CD14-positive monocyte (primary cell): Measurements from ENCODE around the gene PIEZO2. TPM values are rescaled to one million over a fixed set of nuclear protein-coding genes. Genes with fewer than 3 reads are reported as not detected.

ENCODE experiments used
- DNase-seq, 3 donors: peaks; one replicate each; pipeline ENCODE4 v3.0.0-alpha.2; 2011 to 2022
- H2AFZ ChIP-seq: 2 replicates; pipeline ENCODE4 v1.6.0; 2012; ENCODE audit warnings: mild to moderate bottlenecking, low read depth, low read length, inconsistent platforms; ENCODE audit not compliant: insufficient read depth, poor library complexity, severe bottlenecking
- H3K27ac ChIP-seq, 2 donors: 1 replicate in 1 of 2; 2 replicates in 1 of 2; pipeline ENCODE4 v1.5.1; 2012 to 2013; ENCODE audit warnings: low read length in 2 of 2, control low read depth in 1 of 2, inconsistent platforms in 1 of 2, low read depth in 1 of 2, mild to moderate bottlenecking in 1 of 2
- H3K27me3 ChIP-seq, 2 donors: one replicate each; pipeline versions ENCODE4 v1.6.0 to v1.6.1; 2011 to 2013; ENCODE audit warnings: low read length in 2 of 2; ENCODE audit not compliant: control insufficient read depth in 2 of 2, insufficient read depth in 2 of 2
- H3K36me3 ChIP-seq, 2 donors: replicated peaks in 1 of 2; 1 replicate in 1 of 2; 2 replicates in 1 of 2; pipeline versions ENCODE4 v1.5.1 to v1.6.1; 2012 to 2013; ENCODE audit warnings: low read length in 2 of 2, control low read depth in 1 of 2, inconsistent platforms in 1 of 2, mild to moderate bottlenecking in 1 of 2; ENCODE audit not compliant: insufficient read depth in 2 of 2, control insufficient read depth in 1 of 2
- H3K4me1 ChIP-seq, 2 donors: 1 replicate in 1 of 2; 2 replicates in 1 of 2; pipeline versions ENCODE4 v1.5.1 to v1.6.1; 2012 to 2013; ENCODE audit warnings: low read length in 2 of 2, control low read depth in 1 of 2, inconsistent platforms in 1 of 2, mild to moderate bottlenecking in 1 of 2, moderate library complexity in 1 of 2; ENCODE audit not compliant: insufficient read depth in 2 of 2, control insufficient read depth in 1 of 2
- H3K4me2 ChIP-seq: replicated peaks from 2 replicates; pipeline ENCODE3; 2012; ENCODE audit warnings: low read length, moderate library complexity, mild to moderate bottlenecking; ENCODE audit not compliant: poor library complexity, severe bottlenecking; ENCODE audit errors: extremely low read depth
- H3K4me3 ChIP-seq, 3 experiments: fragments of 200-600 bp in 1 of 3; sonication (generic) in 1 of 3; replicated peaks in 1 of 3; 1 replicate in 2 of 3; 2 replicates in 1 of 3; pipeline ENCODE4 v1.5.1; 2011 to 2013; ENCODE audit warnings: low read length in 3 of 3, mild to moderate bottlenecking in 3 of 3, control low read depth in 2 of 3, low read depth in 2 of 3, inconsistent platforms in 1 of 3, moderate library complexity in 1 of 3
- H3K79me2 ChIP-seq: 2 replicates; pipeline ENCODE4 v1.6.0; 2012; ENCODE audit warnings: mild to moderate bottlenecking, control low read depth, inconsistent platforms, low read length, moderate library complexity; ENCODE audit not compliant: insufficient read depth
- H3K9ac ChIP-seq: 2 replicates; pipeline ENCODE4 v1.6.0; 2017; ENCODE audit warnings: low read length, mild to moderate bottlenecking; ENCODE audit not compliant: insufficient read depth, poor library complexity, severe bottlenecking
- H3K9me3 ChIP-seq, 2 donors: replicated peaks in 1 of 2; 1 replicate in 1 of 2; 2 replicates in 1 of 2; pipeline versions ENCODE4 v1.5.1 to v1.6.1; 2012 to 2013; ENCODE audit warnings: low read length in 2 of 2, control low read depth in 1 of 2; ENCODE audit not compliant: control insufficient read depth in 1 of 2, insufficient read depth in 1 of 2
- H4K20me1 ChIP-seq: 2 replicates; pipeline ENCODE4 v1.6.0; 2012; ENCODE audit warnings: mild to moderate bottlenecking, low read length, control low read depth, moderate library complexity; ENCODE audit not compliant: insufficient read depth
- H3K27ac Mint-ChIP-seq, 7 donors: one replicate each; pipeline ENCODE4 v1.8.0; 2020; ENCODE audit warnings: mild to moderate bottlenecking in 7 of 7, mixed read lengths in 7 of 7, moderate library complexity in 6 of 7, inconsistent platforms in 2 of 7
- H3K27me3 Mint-ChIP-seq, 3 donors: one replicate each; pipeline ENCODE4 v1.8.0; 2021 to 2022; ENCODE audit warnings: low read depth in 3 of 3, mild to moderate bottlenecking in 3 of 3, mixed read lengths in 3 of 3, moderate library complexity in 3 of 3, inconsistent platforms in 1 of 3
- H3K36me3 Mint-ChIP-seq, 2 donors: one replicate each; pipeline ENCODE4 v1.8.0; 2020; ENCODE audit warnings: mixed read lengths in 2 of 2, inconsistent platforms in 1 of 2, mild to moderate bottlenecking in 1 of 2
- H3K4me1 Mint-ChIP-seq: one replicate; pipeline ENCODE4 v1.8.0; 2020; ENCODE audit warnings: mild to moderate bottlenecking, mixed read lengths
- H3K4me3 Mint-ChIP-seq, 2 donors: one replicate each; pipeline ENCODE4 v1.8.0; 2020; ENCODE audit warnings: mild to moderate bottlenecking in 2 of 2, mixed read lengths in 2 of 2, moderate library complexity in 1 of 2
- H3K9me3 Mint-ChIP-seq, 7 donors: one replicate each; pipeline ENCODE4 v1.8.0; 2020 to 2022; ENCODE audit warnings: mixed read lengths in 7 of 7, mild to moderate bottlenecking in 6 of 7, moderate library complexity in 6 of 7, inconsistent platforms in 2 of 7
- WGBS: methylation state at CpG from one replicate; pipeline ENCODE4 v1.1.5; 2013; ENCODE audit warnings: missing lambda C conversion rate; ENCODE audit not compliant: insufficient coverage; 5-methylcytosine and 5-hydroxymethylcytosine counted together
- intact Hi-C, 2 donors: fragments of 100-400 bp; cut with micrococcal nuclease; formaldehyde crosslinking; loops; one replicate each; pipeline versions ENCODE4 v1.15.0 to v1.15.1; 2023
- polyA plus RNA-seq, 3 donors: library from polyadenylated mRNA; depleted of rRNA in 1 of 3; unstranded in 2 of 3; stranded (reverse) in 1 of 3; fragments of 300-500 nt in 2 of 3; fragments of >200 nt in 1 of 3; fragmentation: Illumina TruSeq in 2 of 3; gene quantifications; 1 replicate in 2 of 3; 2 replicates in 1 of 3; pipeline ENCODE4 v1.2.3, GENCODE V29; 2012 to 2021
- TF ChIP-seq, protein P1 (sequence below): fragments of 200-600 bp; IDR thresholded peaks from one replicate; pipeline ENCODE4 v1.8.0; 2022; ENCODE audit warnings: antibody characterized with exemption, mild to moderate bottlenecking

Gene PIEZO2
- polyA plus RNA-seq, 3 donors: not detected

DNA sequence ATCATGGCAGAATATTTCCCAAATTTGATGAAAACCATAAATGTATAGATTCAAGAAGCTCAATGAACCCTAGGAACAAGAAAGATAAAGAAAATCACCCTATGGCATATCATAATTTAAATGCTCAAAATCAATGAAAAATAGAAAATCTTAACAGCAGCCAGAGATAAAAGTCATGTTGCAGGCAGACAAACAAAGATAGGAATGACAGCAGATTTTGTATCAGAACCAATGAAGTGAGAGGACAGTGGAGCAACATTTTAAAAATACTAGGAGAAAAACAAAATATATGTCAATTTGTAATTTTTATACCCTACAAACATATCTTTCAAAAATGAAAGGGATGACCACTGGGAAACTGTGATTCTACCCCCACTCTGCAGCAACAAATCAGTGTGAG lies 203.3 kb downstream of the PIEZO2 start:
- intact Hi-C loops: no loop called here
- TF ChIP-seq, protein P1, sequence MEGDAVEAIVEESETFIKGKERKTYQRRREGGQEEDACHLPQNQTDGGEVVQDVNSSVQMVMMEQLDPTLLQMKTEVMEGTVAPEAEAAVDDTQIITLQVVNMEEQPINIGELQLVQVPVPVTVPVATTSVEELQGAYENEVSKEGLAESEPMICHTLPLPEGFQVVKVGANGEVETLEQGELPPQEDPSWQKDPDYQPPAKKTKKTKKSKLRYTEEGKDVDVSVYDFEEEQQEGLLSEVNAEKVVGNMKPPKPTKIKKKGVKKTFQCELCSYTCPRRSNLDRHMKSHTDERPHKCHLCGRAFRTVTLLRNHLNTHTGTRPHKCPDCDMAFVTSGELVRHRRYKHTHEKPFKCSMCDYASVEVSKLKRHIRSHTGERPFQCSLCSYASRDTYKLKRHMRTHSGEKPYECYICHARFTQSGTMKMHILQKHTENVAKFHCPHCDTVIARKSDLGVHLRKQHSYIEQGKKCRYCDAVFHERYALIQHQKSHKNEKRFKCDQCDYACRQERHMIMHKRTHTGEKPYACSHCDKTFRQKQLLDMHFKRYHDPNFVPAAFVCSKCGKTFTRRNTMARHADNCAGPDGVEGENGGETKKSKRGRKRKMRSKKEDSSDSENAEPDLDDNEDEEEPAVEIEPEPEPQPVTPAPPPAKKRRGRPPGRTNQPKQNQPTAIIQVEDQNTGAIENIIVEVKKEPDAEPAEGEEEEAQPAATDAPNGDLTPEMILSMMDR: no peak

DNA sequence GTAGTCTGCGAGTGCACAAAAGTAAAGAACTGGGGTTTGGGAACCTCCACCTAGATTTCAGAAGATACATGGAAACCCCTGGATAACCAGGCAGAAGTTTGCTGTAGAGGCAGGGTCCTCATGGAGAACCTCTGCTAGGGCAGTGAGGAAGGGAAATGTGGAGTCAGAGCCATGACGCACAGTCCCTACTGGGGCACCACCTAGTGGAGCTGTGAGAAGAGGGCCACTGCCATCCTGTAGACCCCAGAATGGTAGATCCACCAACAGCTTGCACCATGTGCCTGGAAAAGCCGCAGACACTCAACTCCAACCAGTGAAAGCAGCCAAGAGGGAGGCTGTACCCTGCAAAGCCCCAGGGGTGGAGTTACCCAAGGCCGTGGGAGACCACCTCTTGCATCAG lies 206.4 kb downstream of the PIEZO2 start:
- no peak for DNase-seq
- Mint-ChIP-seq H3K4me1 (no peaks in the 10 kb centered on the region), H3K27ac (no peak overlapping the region), H3K4me3 (no peak overlapping the region), H3K27me3 (no peaks in the 10 kb centered on the region), H3K9me3 (peaks cover 23 to 40% (median 31%) of the 10 kb centered on the region in 7 donors), H3K36me3 (no peaks in the 10 kb centered on the region)
- Histone ChIP-seq H3K27ac (no peak overlapping the region), H3K4me2 (no peak overlapping the region), H3K4me3 (no peak overlapping the region), H3K4me1 (no peaks in the 10 kb centered on the region), H4K20me1 (no peaks in the 10 kb centered on the region), H3K36me3 (no peaks in the 10 kb centered on the region), H2AFZ (no peak overlapping the region), H3K9ac (no peak overlapping the region), H3K27me3 (no peaks in the 10 kb centered on the region), H3K9me3 (peaks cover 27 to 30% of the 10 kb centered on the region in 2 donors), H3K79me2 (no peaks in the 10 kb centered on the region)
- WGBS: 74% methylated on average over 3 of the region's 4 CpGs
- intact Hi-C loops: no loop called here
- TF ChIP-seq, protein P1: no peak

More for the DNA sequence above, 203.3 kb downstream of the PIEZO2 start:
- H2AFZ ChIP-seq: no peak overlapping the region
- no peak overlapping the region for H3K9ac ChIP-seq
- Mint-ChIP-seq H3K4me1 (no peaks in the 10 kb centered on the region), H3K27ac (peak overlapping the region in 1 of 7 donors; percentile 22), H3K9me3 (peaks cover 21 to 42% (median 32%) of the 10 kb centered on the region in 7 donors), H3K36me3 (no peaks in the 10 kb centered on the region), H3K27me3 (peaks cover 0 to 2% (median 0%) of the 10 kb centered on the region in 3 donors), H3K4me3 (no peak overlapping the region)
- H3K36me3 ChIP-seq: no peaks in the 10 kb centered on the region
- H3K4me1 ChIP-seq: no peaks in the 10 kb centered on the region
- no peak overlapping the region for H3K4me3 ChIP-seq
- no peaks in the 10 kb centered on the region for H3K79me2 ChIP-seq
- peaks cover 27 to 30% of the 10 kb centered on the region in 2 donors for H3K9me3 ChIP-seq
- no peak for DNase-seq
- no peak overlapping the region for H3K4me2 ChIP-seq
- no peak overlapping the region for H3K27ac ChIP-seq
- H3K27me3 ChIP-seq: no peaks in the 10 kb centered on the region
- H4K20me1 ChIP-seq: no peaks in the 10 kb centered on the region
